NCI-H2171 (cell line): ENCODE data around the gene KMT5B.
A peak's percentile ranks its signal among the peaks of the same experiment; 100 is the strongest.

ENCODE experiments used
- DNase-seq: peaks from one replicate; lab custom pipeline; 2025; lab: John Stamatoyannopoulos, UW

KMT5B gene

GRCh38 chr11:68145120-68145866, 67.8 kb downstream of the KMT5B start:
- no peak for DNase-seq

GRCh38 chr11:68143310-68143689, 69.8 kb downstream of the KMT5B start:
- DNase-seq = no peak

GRCh38 chr11:68142441-68143309, 70.4 kb downstream of the KMT5B start:
- DNase-seq = no peak

GRCh38 chr11:68142028-68142412, 71.1 kb downstream of the KMT5B start:
- DNase-seq = no peak

GRCh38 chr11:68141246-68142027, 71.7 kb downstream of the KMT5B start:
- DNase-seq = no peak

- peak; percentile 23 for DNase-seq
Observed at GRCh38 chr11:68140496-68141245, 72.4 kb downstream of the KMT5B start.

GRCh38 chr11:68138237-68138636, 74.9 kb downstream of the KMT5B start:
- no peak for DNase-seq

GRCh38 chr11:68137833-68138232, 75.3 kb downstream of the KMT5B start:
- no peak for DNase-seq

- no peak for DNase-seq
Observed at GRCh38 chr11:68136866-68137265, 76.2 kb downstream of the KMT5B start.

GRCh38 chr11:68135161-68135560, 77.9 kb downstream of the KMT5B start:
- no peak for DNase-seq

GRCh38 chr11:68133761-68134160, 79.3 kb downstream of the KMT5B start:
- no peak for DNase-seq

GRCh38 chr11:68130121-68130520, 83.0 kb downstream of the KMT5B start:
- no peak for DNase-seq

GRCh38 chr11:68128682-68129327, 84.3 kb downstream of the KMT5B start:
- DNase-seq = no peak

- no peak for DNase-seq
Observed at GRCh38 chr11:68127714-68128681, 85.1 kb downstream of the KMT5B start.

GRCh38 chr11:68125164-68125563, 87.9 kb downstream of the KMT5B start:
- no peak for DNase-seq

GRCh38 chr11:68122936-68123539, 90.1 kb downstream of the KMT5B start:
- no peak for DNase-seq

GRCh38 chr11:68121067-68121899, 91.8 kb downstream of the KMT5B start, which contains the start of gene CHKA:
Gene CHKA (minus strand): TSS chr11:68121388. CDS start chr11:68121177, 211 bp downstream.
- peak; percentile 88 for DNase-seq

- DNase-seq = peak; percentile 7
Observed at GRCh38 chr11:68120273-68121066, 92.6 kb downstream of the KMT5B start.
